Mesenchymal stem cell (in vitro differentiated cells and primary cell): ENCODE measurements around the gene LRRN2.
A peak's percentile ranks its signal among the peaks of the same experiment; 100 is the strongest.

Source experiments
- DNase-seq: peaks from one replicate; pipeline ENCODE4 v3.0.0-alpha.2; 2013
- H2AFZ ChIP-seq: one replicate; pipeline ENCODE4 v1.6.1; 2013; ENCODE audit warnings: low read depth, mild to moderate bottlenecking, control low read depth, inconsistent platforms, low read length, moderate library complexity
- H2AK5ac ChIP-seq: 2 replicates; pipeline ENCODE4 v1.6.1; 2013; ENCODE audit warnings: low read length, moderate library complexity, mild to moderate bottlenecking, inconsistent platforms; ENCODE audit not compliant: severe bottlenecking
- H2BK120ac ChIP-seq: one replicate; pipeline ENCODE4 v1.6.1; 2013; ENCODE audit warnings: low read depth, mild to moderate bottlenecking, inconsistent platforms, low read length, moderate library complexity
- H2BK12ac ChIP-seq, 2 experiments: one replicate each; pipeline ENCODE4 v1.6.1; 2013; ENCODE audit warnings: inconsistent platforms in 2 of 2, low read length in 2 of 2, mild to moderate bottlenecking in 2 of 2, moderate library complexity in 2 of 2, control low read depth in 1 of 2
- H2BK15ac ChIP-seq: one replicate; pipeline ENCODE4 v1.6.1; 2013; ENCODE audit warnings: mild to moderate bottlenecking, low read depth, inconsistent platforms; ENCODE audit not compliant: poor library complexity, severe bottlenecking
- H2BK5ac ChIP-seq: 2 replicates; pipeline ENCODE4 v1.6.1; 2013; ENCODE audit warnings: low read depth, mild to moderate bottlenecking, low read length, control low read depth, inconsistent platforms; ENCODE audit not compliant: poor library complexity, severe bottlenecking
- H3K14ac ChIP-seq, 2 experiments: one replicate each; pipeline ENCODE4 v1.6.1; 2013; ENCODE audit warnings: inconsistent platforms in 2 of 2, low read length in 2 of 2, control low read depth in 1 of 2, mild to moderate bottlenecking in 1 of 2, moderate library complexity in 1 of 2
- H3K18ac ChIP-seq, 2 experiments: one replicate each; pipeline ENCODE4 v1.6.1; 2013; ENCODE audit warnings: inconsistent platforms in 2 of 2, low read length in 2 of 2, control low read depth in 1 of 2, low read depth in 1 of 2, mild to moderate bottlenecking in 1 of 2
- H3K23ac ChIP-seq, 2 experiments: one replicate each; pipeline ENCODE4 v1.6.1; 2013; ENCODE audit warnings: inconsistent platforms in 2 of 2, low read length in 2 of 2, mild to moderate bottlenecking in 2 of 2, moderate library complexity in 2 of 2, control low read depth in 1 of 2
- H3K27ac ChIP-seq: 2 replicates; pipeline ENCODE4 v1.5.1; 2013; ENCODE audit warnings: mild to moderate bottlenecking, moderate library complexity, low read length, control low read depth, inconsistent platforms; ENCODE audit not compliant: poor library complexity, severe bottlenecking
- H3K27me3 ChIP-seq, 2 experiments: 2 replicates each; pipeline versions ENCODE4 v1.6.1 to v1.7.0; 2013; ENCODE audit warnings: low read length in 2 of 2, mild to moderate bottlenecking in 2 of 2, moderate library complexity in 2 of 2, control low read depth in 1 of 2, inconsistent platforms in 1 of 2; ENCODE audit not compliant: control insufficient read depth in 1 of 2, insufficient read depth in 1 of 2
- H3K36me3 ChIP-seq, 2 experiments: 2 replicates each; pipeline versions ENCODE4 v1.6.1 to v1.7.0; 2013; ENCODE audit warnings: low read length in 2 of 2, control low read depth in 1 of 2, inconsistent platforms in 1 of 2, low read depth in 1 of 2, mild to moderate bottlenecking in 1 of 2; ENCODE audit not compliant: insufficient read depth in 2 of 2, control insufficient read depth in 1 of 2
- H3K4ac ChIP-seq, 2 experiments: one replicate each; pipeline ENCODE4 v1.6.1; 2013; ENCODE audit warnings: inconsistent platforms in 2 of 2, low read length in 2 of 2, mild to moderate bottlenecking in 2 of 2, moderate library complexity in 2 of 2, control low read depth in 1 of 2, low read depth in 1 of 2
- H3K4me1 ChIP-seq: 2 replicates; pipeline ENCODE4 v1.6.1; 2013; ENCODE audit warnings: low read depth, low read length, control low read depth; ENCODE audit not compliant: control insufficient read depth, insufficient read depth
- H3K4me2 ChIP-seq: 2 replicates; pipeline ENCODE4 v1.6.1; 2013; ENCODE audit warnings: low read length, mild to moderate bottlenecking, inconsistent platforms; ENCODE audit not compliant: poor library complexity, severe bottlenecking
- H3K4me3 ChIP-seq, 2 experiments: 2 replicates each; pipeline versions ENCODE4 v1.5.1 to v1.7.0; 2013; ENCODE audit warnings: low read length in 2 of 2, mild to moderate bottlenecking in 2 of 2, control low read depth in 1 of 2, low read depth in 1 of 2; ENCODE audit not compliant: insufficient read depth in 1 of 2
- H3K79me1 ChIP-seq: replicated peaks from 2 replicates; pipeline ENCODE4 v1.6.1; 2013; ENCODE audit warnings: mild to moderate bottlenecking, control low read depth, low read length, inconsistent platforms; ENCODE audit not compliant: poor library complexity, severe bottlenecking
- H3K9ac ChIP-seq: 2 replicates; pipeline ENCODE4 v1.7.0; 2013; ENCODE audit warnings: mild to moderate bottlenecking, low read length, moderate library complexity
- H3K9me3 ChIP-seq: 2 replicates; pipeline ENCODE4 v1.7.0; 2013; ENCODE audit warnings: mild to moderate bottlenecking, low read length; ENCODE audit not compliant: control insufficient read depth
- H4K8ac ChIP-seq: one replicate; pipeline ENCODE4 v1.6.1; 2013; ENCODE audit warnings: inconsistent platforms, mild to moderate bottlenecking, low read length, moderate library complexity
- H4K91ac ChIP-seq: one replicate; pipeline ENCODE4 v1.6.1; 2013; ENCODE audit warnings: mild to moderate bottlenecking, low read length, inconsistent platforms
- WGBS: methylation state at CpG from one replicate; pipeline ENCODE4 v1.1.7; 2013; ENCODE audit warnings: mixed read lengths; 5-methylcytosine and 5-hydroxymethylcytosine counted together

The LRRN2 gene

DNA sequence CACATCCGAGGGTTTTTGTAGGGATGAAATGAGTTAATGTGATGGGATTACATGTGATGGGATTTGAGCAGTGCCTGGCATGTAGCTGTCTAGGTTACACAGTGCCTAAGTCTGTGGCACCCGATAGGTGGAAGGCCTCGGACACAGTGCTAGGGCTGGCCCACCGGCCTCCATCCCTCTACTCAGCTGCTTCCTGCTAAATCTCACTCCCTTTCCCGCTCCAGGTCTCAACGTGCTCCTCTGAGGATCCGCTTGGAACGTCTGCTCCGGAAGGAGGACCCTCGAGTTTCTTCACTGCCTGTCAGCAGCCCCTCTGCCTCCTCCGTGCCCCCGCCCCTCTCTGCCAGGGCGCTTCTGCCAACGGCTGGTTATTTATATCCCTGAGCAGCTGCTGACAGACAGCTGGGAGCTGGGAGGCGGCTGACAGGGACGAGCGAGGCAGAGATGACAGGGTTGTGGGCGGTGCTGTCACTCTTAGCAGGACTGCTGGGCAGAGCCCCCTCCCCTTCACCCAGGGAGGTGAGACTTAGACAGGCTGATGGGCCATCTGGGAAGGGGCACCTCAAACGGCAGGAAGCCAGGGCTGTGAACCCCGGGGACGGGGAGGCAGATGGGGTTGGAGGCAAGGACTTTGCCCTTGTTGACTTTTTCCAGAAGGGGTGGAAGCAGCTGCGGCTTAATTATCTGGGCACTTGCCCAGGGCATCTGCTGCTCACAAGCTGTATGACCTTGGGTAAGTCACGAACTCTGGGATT, 26.6 kb upstream of the LRRN2 start:
- Histone ChIP-seq H3K4me1 (no peaks in the 10 kb centered on the region), H2BK5ac (no peak overlapping the region), H4K91ac (peak overlapping the region; percentile 35), H3K9me3 (no peaks in the 10 kb centered on the region), H2BK12ac (no peak overlapping the region), H3K18ac (no peak overlapping the region), H3K27me3 (peaks cover 60 to 87% of the 10 kb centered on the region in 2 experiments), H3K4me3 (no peak overlapping the region), H3K79me1 (no peaks in the 10 kb centered on the region), H2AFZ (no peak overlapping the region), H4K8ac (peak overlapping the region; percentile 50), H3K9ac (no peak overlapping the region), H2BK15ac (no peak overlapping the region), H3K4ac (no peak overlapping the region), H3K36me3 (no peaks in the 10 kb centered on the region), H3K4me2 (no peak overlapping the region), H2AK5ac (no peak overlapping the region), H3K23ac (peak overlapping the region in 1 of 2 experiments; percentile 63), H3K14ac (no peak overlapping the region), H3K27ac (no peak overlapping the region), H2BK120ac (no peak overlapping the region)
- 49% methylated on average over 23 of the region's 23 CpGs for WGBS
- no peak for DNase-seq

DNA sequence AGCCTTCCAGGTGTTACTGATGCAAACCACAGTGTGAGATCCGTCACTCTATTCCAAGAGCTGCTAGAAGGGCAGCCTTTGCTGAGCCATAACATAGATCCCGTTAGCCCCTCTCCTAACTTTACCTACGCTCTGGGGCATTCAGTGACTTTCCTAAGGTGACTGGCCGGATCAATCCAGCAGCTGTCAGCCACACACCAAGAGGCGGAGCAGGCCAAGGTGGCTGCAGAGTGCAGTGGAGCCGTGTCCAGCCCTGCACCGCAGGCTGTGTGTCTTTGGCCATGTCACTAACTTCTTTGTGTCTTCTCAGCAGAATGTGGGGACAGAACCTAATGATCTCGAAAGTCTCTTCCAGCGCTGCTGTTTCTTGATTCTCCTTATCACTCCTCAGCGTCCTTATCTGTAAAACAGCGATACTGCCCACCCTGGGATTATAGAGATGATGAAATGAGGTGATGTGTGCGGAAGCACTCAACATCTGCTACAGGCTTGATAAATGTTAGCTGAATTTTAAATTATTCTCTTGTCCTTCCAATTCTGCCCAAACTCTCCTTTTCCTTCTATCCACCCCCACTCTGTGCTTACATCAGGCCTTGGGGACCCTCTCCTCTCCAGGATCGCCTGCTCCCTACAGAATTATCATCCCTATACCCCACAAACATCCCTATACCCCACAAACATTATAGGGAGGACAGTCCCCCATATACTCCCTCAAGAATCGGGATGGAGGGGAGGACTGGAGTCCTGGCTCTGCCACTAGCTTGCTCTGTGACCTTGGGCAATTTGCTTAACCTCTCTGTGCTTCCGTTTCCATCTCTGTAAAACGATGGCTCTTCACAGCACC, 25.8 kb upstream of the LRRN2 start:
- Histone ChIP-seq H2BK120ac (no peak overlapping the region), H2BK12ac (no peak overlapping the region), H2AK5ac (no peak overlapping the region), H3K23ac (no peak overlapping the region), H3K4ac (no peak overlapping the region), H3K9me3 (no peaks in the 10 kb centered on the region), H3K18ac (no peak overlapping the region), H3K4me1 (no peaks in the 10 kb centered on the region), H3K4me3 (no peak overlapping the region), H3K36me3 (no peaks in the 10 kb centered on the region), H3K4me2 (no peak overlapping the region), H4K91ac (no peak overlapping the region), H2AFZ (peak overlapping the region; percentile 29), H3K14ac (no peak overlapping the region), H4K8ac (no peak overlapping the region), H3K27me3 (peaks cover 64 to 87% of the 10 kb centered on the region in 2 experiments), H3K27ac (no peak overlapping the region), H3K9ac (no peak overlapping the region), H2BK5ac (no peak overlapping the region), H2BK15ac (no peak overlapping the region), H3K79me1 (no peaks in the 10 kb centered on the region)
- no peak for DNase-seq
- 61% methylated on average over 13 of the region's 16 CpGs for WGBS

DNA sequence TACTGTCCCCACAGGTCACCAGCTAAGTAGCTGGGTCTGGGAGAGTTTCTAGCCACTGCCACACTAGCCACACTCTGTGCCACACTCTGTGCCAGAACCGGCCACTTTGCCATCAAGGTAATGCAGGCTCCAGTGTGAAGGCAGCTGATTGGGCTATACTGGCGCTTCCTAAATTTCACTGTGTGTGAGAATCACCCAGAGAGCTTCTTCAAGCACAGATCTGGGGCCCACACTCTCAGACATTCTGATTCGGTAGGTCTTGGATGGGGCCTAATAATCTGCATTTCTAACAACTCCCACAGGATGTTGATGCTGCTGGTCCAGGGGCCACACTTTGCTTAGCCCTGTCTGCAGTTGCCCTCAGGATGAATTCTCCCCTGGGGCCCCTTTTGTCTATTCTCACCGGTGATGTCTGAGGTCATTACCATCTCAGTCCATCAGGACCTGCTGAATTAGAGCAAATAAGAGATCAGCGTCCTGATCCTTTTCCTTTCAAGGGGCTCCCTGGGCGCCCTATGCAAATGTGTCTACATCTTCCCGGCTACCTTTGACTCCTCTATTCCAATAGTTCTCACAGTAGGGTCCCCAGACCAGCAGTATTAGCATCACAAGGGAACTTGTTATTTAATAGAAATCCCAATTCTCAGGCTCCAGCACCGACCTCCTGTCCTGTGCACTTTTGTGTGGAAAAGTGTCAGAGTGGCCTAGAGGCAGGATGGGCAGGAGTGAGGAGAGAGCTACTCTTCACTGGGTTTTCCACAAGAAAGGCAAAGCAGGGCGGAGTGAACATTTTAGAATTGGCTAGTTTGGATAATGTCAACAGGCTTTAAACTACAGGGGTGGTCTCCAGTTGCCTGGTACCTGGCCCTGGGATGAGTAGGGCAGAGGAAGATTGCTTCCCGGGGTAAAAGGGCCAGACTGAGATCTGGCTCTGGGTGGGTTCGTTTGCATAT, 24.7 kb upstream of the LRRN2 start:
- Histone ChIP-seq H3K9me3 (no peaks in the 10 kb centered on the region), H2AK5ac (no peak overlapping the region), H2BK5ac (no peak overlapping the region), H2BK15ac (no peak overlapping the region), H3K4me1 (no peaks in the 10 kb centered on the region), H3K27me3 (peaks cover 63 to 97% of the 10 kb centered on the region in 2 experiments), H4K91ac (no peak overlapping the region), H4K8ac (no peak overlapping the region), H3K9ac (no peak overlapping the region), H3K18ac (no peak overlapping the region), H3K14ac (no peak overlapping the region), H3K27ac (no peak overlapping the region), H3K4me3 (no peak overlapping the region), H2AFZ (no peak overlapping the region), H3K36me3 (no peaks in the 10 kb centered on the region), H3K4me2 (no peak overlapping the region), H3K79me1 (no peaks in the 10 kb centered on the region), H3K23ac (no peak overlapping the region), H2BK120ac (no peak overlapping the region), H3K4ac (no peak overlapping the region), H2BK12ac (no peak overlapping the region)
- DNase-seq = no peak
- WGBS = 46% methylated on average over 11 of the region's 11 CpGs
